Brain pericyte (primary cell): ENCODE results near the gene KIRREL3.

Source experiments
- DNase-seq: peaks from one replicate; pipeline ENCODE4 v3.0.0-alpha.2; 2012; ENCODE audit warnings: low read depth, low spot score

The KIRREL3 gene

GRCh38 chr11:126676536-126676935, 324.0 kb downstream of the KIRREL3 start:
- DNase-seq, result no peak

GRCh38 chr11:126673319-126673718, 327.3 kb downstream of the KIRREL3 start:
- DNase-seq, result no peak

DNA sequence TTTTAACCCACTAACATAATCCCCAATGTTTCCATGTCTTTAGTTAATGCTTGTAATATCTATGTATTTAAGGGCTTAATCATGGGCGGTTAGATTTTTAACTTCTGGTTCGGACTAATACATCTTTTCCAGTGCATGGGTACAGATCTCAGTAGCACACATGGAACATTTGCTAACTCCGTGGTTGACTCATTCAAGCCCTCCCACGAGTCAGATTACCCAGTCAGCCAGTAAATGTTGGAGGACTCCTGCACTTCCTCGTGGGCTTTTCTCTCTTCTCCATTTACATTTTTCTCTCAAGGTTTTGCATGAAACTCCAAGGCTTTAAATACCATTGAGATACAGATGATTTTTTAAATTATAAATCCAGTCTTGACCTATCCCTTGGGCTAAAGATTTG, 331.2 kb downstream of the KIRREL3 start:
- DNase-seq, result no peak

DNA sequence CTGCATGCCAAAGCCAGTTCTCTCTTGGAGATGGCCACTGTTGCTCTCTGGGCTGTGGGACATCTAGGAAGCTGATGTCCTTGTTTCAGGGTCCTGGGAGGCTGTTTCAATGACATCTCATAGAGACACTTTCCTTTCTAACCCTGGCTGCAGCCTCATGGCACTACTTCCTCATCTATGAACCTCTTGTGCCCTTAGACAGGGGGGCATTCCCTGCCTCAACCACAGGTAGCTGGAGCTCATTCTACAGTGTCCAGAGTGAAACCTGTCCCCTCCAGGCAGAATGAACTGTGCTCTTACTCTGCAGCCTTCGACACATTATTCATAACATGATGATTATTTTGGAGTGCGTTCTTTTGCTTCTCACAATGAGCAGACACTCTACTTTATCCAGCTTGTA, 335.9 kb downstream of the KIRREL3 start:
- DNase-seq, result no peak

GRCh38 chr11:126663749-126664592, 336.6 kb downstream of the KIRREL3 start:
- DNase-seq, result no peak

DNA sequence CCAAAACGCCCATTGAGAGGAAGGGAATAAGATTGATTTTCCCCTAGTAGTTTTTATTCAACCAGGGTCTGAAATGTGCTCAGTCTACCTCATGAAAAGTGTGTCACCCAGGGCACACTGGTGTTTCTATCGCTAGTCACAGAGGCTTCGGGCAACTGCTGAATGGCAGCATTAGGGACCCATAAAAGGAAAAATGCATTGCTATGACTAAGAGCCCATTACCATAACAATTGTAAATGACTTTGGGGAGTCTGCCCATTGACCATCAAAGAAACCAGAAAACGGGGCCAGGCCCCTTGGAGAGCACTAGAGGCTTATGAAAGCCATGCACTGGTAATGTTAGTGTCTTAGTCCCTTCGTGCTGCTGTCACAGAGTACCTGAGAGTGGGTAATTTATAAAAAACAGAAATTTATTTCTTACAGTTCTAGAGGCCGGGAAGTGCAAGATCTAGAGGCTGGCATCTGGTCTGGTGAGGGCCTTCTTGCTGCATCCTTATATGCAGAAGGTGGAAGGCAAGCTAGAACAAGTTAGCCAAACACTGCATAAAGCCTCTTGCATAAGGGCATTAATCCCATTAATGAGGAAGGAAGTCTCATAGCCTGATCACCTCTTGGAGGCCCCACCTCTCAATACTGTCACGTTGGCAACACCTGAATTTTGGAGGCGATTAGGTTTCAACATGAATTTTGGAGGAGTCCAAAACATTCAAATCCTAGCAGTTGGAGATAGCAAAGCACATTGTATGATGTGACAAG, 338.4 kb downstream of the KIRREL3 start:
- DNase-seq, result no peak

DNA sequence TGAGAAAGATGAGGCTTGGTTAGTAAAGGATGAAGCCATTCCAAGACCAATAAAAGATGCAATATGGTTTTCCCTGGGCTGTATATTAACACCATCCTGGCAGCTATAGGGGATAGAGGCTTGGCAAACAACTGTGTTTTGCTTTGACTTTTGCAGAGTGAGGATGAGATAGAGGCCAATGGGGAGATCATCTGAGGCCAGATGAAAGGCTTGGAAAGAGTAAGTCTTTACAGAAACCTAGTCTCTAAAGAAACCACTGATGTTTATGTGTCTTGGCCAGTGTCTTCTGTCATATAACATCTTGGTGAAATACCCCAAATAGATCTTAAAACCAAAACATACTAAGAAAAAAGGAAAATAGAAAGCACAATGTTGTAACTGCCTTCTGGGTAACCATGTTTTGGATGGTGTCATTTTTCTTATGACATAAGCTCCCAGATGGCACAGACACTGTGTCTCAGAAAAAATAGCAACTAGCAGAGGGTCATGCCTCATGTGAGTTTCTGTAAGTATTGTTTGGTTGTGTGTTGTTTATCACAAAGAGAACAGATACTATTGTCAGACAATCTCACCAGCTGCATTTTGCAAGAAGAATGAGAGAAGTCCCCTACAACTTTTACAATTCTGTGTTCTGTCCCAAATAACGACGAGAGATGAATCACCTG, 339.7 kb downstream of the KIRREL3 start:
- DNase-seq, result no peak

GRCh38 chr11:126660321-126660720, 340.2 kb downstream of the KIRREL3 start:
- no peak for DNase-seq

- DNase-seq, result no peak
Observed at GRCh38 chr11:126658306-126659056, 342.1 kb downstream of the KIRREL3 start.

GRCh38 chr11:126655807-126656128, 344.8 kb downstream of the KIRREL3 start:
- DNase-seq, result no peak

DNA sequence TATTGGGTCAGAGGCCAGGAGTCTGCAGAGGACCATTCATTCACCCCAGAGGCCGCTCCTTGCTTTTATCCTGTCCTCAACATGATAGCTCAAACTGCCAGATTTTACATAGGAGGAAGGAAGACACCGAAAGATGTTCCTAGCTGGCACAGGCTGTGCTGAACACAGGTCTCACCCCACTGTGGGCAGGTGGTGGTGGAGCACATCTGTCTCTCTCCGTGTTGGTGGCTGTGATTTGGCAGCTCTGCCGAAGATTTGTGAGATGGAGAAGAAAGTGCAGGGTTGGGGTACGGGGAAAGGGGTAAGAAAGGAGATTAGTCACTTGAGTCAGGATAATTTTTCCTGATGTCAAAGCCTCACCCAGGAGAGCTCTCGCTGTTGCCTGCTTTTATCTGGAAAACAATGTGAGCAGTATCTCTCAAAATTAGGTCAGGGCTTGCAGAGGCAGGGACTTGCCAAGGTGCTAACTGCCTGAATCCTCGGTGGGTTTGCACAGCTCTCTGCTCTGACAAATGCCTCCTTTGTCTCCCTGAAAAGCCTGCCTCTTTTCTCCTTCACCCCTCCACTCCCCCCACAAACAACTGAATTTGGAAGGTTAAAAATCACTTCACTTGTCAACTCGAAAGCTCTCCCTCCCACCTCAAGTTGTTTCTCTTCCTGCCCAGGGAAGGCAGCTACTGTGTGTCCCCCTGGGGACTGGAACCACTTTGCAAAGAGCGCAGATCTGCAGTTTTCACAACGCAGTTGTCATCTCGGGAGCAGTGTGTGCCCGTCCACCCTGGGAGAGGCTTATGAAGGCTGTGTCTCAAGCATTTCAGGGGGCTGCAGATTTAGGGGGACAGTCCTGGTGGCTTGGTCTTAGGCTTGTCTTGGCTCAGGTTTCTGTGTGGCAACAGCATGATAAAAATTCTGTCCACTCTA, 345.4 kb downstream of the KIRREL3 start:
- DNase-seq, result no peak

DNA sequence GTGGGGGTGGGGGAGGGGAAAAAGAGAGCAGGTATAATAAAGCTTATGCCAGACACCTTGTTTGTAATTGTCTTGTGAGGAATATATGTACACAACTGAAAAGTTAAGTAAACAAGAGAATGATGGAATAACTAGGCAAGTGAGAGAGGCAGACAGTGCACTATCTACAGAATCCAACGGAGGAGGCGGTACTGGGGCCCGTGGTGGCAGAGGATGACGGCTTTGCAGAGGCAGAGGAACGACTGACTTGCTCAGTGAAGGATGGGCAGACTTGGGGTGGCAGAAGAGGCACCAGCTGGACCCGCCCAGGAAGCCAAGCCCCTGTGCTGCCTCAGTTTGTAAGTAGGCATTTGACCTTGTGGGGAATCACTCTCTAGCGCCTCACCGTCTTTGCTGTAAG, 347.5 kb downstream of the KIRREL3 start:
- DNase-seq, result no peak

GRCh38 chr11:126647735-126648134, 352.8 kb downstream of the KIRREL3 start:
- no peak for DNase-seq

- no peak for DNase-seq
Observed at GRCh38 chr11:126646701-126647557, 353.6 kb downstream of the KIRREL3 start.

GRCh38 chr11:126645186-126645585, 355.4 kb downstream of the KIRREL3 start:
- no peak for DNase-seq

DNA sequence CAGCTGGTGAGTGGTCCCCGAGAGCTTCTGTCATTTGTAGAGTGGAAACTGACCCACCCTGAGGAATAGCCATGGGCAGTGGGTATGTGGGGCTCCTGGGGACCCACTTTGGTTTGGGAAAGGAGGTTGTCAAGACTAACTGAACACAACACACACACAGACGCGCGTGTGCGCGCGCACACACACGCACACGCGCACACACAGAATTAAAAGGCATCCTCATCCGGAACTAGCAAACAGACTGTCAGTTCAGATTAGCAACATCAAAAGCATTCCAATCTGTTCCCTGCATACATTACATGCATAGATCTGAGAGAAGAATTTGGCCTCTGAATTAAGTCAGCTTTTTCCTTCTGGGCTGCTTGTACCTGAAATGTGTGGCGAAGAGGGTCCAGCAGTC, 360.4 kb downstream of the KIRREL3 start:
- DNase-seq, result no peak

DNA sequence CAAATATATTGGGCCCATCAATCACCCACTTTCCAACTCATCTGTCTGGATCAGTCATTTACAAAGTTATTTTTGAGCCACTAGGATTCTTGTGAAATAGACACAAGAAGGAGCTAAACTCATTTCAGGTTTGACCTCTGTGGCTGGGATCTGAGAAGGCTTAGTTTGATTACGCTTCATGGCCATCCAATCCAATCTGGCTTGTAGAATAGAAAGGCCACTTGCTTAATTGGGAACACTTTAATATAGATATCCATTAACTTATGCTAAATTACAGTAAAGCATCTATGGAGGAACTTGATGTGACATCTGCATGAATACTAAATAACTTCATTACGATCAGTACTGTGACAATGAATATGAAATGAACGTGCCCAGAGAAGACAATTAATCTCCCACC, 360.9 kb downstream of the KIRREL3 start:
- DNase-seq, result no peak

GRCh38 chr11:126638648-126639047, 361.9 kb downstream of the KIRREL3 start:
- DNase-seq, result no peak

GRCh38 chr11:126637795-126638175, 362.8 kb downstream of the KIRREL3 start:
- peak; percentile 49 for DNase-seq
